ENCODE measurements around the gene GNG8.
A peak's percentile ranks its signal among the peaks of the same experiment; 100 is the strongest.

DNA sequence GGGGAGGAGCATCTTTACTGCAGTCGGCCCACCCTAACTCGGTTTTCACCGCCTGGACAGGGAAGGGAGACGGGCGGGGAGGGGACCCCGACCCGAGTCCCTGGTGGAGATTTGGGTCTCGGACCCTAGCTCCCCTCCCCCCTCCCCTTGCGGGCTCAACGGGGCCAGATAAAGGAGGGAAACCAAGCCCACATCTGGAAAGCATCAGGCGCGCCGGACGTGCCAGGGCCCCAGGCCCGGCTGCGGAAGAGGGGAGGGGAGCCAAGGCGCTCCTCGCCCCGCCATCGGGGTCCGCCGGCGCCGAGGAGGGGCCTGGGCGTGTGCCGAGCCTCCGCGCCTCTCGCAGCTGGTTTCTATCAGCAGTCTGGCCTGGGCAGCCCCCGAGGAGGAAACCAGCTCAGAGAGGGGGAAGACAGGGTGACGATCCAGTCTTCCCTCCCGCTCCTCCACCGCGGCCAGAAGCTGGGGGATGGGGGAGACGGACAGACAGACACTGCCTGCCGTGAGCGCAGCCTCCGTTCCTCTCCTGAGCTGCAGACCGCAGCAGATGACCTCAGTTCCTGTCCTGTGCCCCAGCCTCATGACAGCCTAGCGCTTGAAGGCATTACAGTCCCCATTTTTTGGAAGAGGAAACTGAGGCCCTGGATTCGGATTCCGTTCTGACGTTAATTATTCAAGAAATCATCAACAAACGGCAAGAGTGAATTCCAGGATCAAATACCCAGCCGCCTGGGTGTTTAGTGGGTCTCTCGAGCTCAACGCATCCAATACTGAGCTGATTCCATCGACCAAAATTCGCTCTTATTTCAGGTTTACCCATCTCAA lies 3.6 kb upstream of the GNG8 start:
- no peak for TF ChIP-seq POLR2A (IDR thresholded peaks at IDR 0.05)
- TF ChIP-seq CTCF (IDR thresholded peaks at IDR 0.05) = no peak
- TF ChIP-seq EP300 (IDR thresholded peaks at IDR 0.05; ENCODE audit: low read depth) = no peak
- peak; percentile 46 to 74 (median 51) for TF ChIP-seq POLR2AphosphoS5 (IDR thresholded peaks at IDR 0.05)
